Astrocyte of the cerebellum (primary cell): ENCODE data around the gene ANK2.

Experiments
- DNase-seq: peaks from one replicate; pipeline ENCODE4 v3.0.0-alpha.2; 2011; ENCODE audit warnings: low read depth
- H3K4me3 ChIP-seq: 2 replicates; pipeline ENCODE4 v1.5.1; 2011; ENCODE audit warnings: mild to moderate bottlenecking, low read depth, low read length, moderate library complexity
- CTCF ChIP-seq: IDR thresholded peaks from 2 replicates; pipeline ENCODE4 v1.5.1; 2012; ENCODE audit warnings: low read length, low read depth, moderate library complexity, mild to moderate bottlenecking; ENCODE audit errors: missing control alignments
- in situ Hi-C: cut with HindIII; loops from 2 replicates; pipeline ENCODE4 v1.10.0; 2017; ENCODE audit warnings: low sequenced_read_pairs

The ANK2 gene

GRCh38 chr4:113293674-113294073 is 244.2 kb downstream of the ANK2 start:
- TF ChIP-seq CTCF, result peak; percentile 54
- in situ Hi-C loops, result no loop called here
- no peak for DNase-seq
- H3K4me3 ChIP-seq, result peak overlapping the region; percentile 5

- no peak for DNase-seq
- no peak overlapping the region for H3K4me3 ChIP-seq
- TF ChIP-seq CTCF, result no peak
- in situ Hi-C loops, result no loop called here
Observed at GRCh38 chr4:113294908-113295307, 245.5 kb downstream of the ANK2 start.

- peak; percentile 50 for DNase-seq
- in situ Hi-C loops, result no loop called here
- H3K4me3 ChIP-seq, result no peak overlapping the region
- TF ChIP-seq CTCF, result no peak
Observed at GRCh38 chr4:113300471-113300928, 251.0 kb downstream of the ANK2 start.

GRCh38 chr4:113302051-113302450 is 252.6 kb downstream of the ANK2 start:
- TF ChIP-seq CTCF, result no peak
- no peak overlapping the region for H3K4me3 ChIP-seq
- in situ Hi-C loops, result no loop called here
- no peak for DNase-seq

- in situ Hi-C loops, result no loop called here
- TF ChIP-seq CTCF, result no peak
- no peak for DNase-seq
- H3K4me3 ChIP-seq, result no peak overlapping the region
Observed at GRCh38 chr4:113303315-113303714, 253.9 kb downstream of the ANK2 start.

- DNase-seq, result no peak
- in situ Hi-C loops, result no loop called here
- no peak for TF ChIP-seq CTCF
- H3K4me3 ChIP-seq, result no peak overlapping the region
Observed at GRCh38 chr4:113311047-113311446, 261.6 kb downstream of the ANK2 start.

GRCh38 chr4:113312529-113312928 is 263.1 kb downstream of the ANK2 start:
- TF ChIP-seq CTCF, result no peak
- in situ Hi-C loops, result no loop called here
- DNase-seq, result no peak
- no peak overlapping the region for H3K4me3 ChIP-seq
